Mammary epithelial cell (primary cell): ENCODE measurements around the gene GANAB.

ENCODE experiments used
- CTCF ChIP-seq, 2 donors: IDR thresholded peaks in 1 of 2; conservative IDR thresholded peaks in 1 of 2; 2 replicates each; pipeline ENCODE4 v1.5.1; 2011 to 2012; ENCODE audit warnings: inconsistent platforms in 2 of 2, low read length in 2 of 2, mild to moderate bottlenecking in 2 of 2, control low read depth in 1 of 2, low read depth in 1 of 2; ENCODE audit not compliant: insufficient read depth in 1 of 2; ENCODE audit errors: extremely low read depth in 1 of 2
- EZH2 ChIP-seq: IDR thresholded peaks from 2 replicates; pipeline ENCODE4 v1.6.1; 2012; ENCODE audit warnings: low read length, inconsistent platforms, borderline replicate concordance

- no peak for TF ChIP-seq CTCF (conservative IDR thresholded peaks at IDR 0.05 in 1 of 2, IDR thresholded peaks at IDR 0.05 in 1 of 2; ENCODE audit: extremely low read depth in 1 of 2, insufficient read depth in 1 of 2, low read depth in 1 of 2, low read length in 2 of 2)
- TF ChIP-seq EZH2 = no peak
These were observed 7.9 kb upstream of the GANAB start for GRCh38 chr11:62654297-62654696.
